ENCODE results near the gene MIB2.

Gene MIB2

GRCh38 chr1:1677718-1678580, 62.6 kb downstream of the MIB2 start:
- DNase-seq (ENCODE audit: low read depth), result no peak
- TF ChIP-seq CTCF (IDR thresholded peaks at IDR 0.05; ENCODE audit: control insufficient read depth, extremely low read depth, insufficient read depth), result no peak
- no peak overlapping the region for H3K4me3 ChIP-seq (ENCODE audit: low read depth, low read length)

- peak; percentile 35 for DNase-seq (ENCODE audit: low read depth)
- peak; percentile 65 for TF ChIP-seq CTCF (IDR thresholded peaks at IDR 0.05; ENCODE audit: control insufficient read depth, extremely low read depth, insufficient read depth)
These were observed 63.5 kb downstream of the MIB2 start for GRCh38 chr1:1678581-1679380.

More at GRCh38 chr1:1678581-1679380, 63.5 kb downstream of the MIB2 start:
- no peak overlapping the region for H3K4me3 ChIP-seq (ENCODE audit: low read depth, low read length)
